B cell (primary cell): ENCODE data around the gene CMC4.

Experiments
- CTCF ChIP-seq: fragments of 200-600 bp; IDR thresholded peaks from one replicate; pipeline ENCODE4 v1.8.0; 2022; ENCODE audit warnings: antibody characterized with exemption, mild to moderate bottlenecking
- EZH2 ChIP-seq: IDR thresholded peaks from 2 replicates; pipeline ENCODE4 v1.6.1; 2012; ENCODE audit warnings: borderline replicate concordance, low read depth, mild to moderate bottlenecking, moderate library complexity, low read length; ENCODE audit not compliant: insufficient read depth, poor library complexity, severe bottlenecking

- TF ChIP-seq CTCF: no peak
- no peak for TF ChIP-seq EZH2
These were observed 44.0 kb downstream of the CMC4 start, which contains the start of gene FUNDC2 for GRCh38 chrX:155026727-155027508.
